HepG2 (cell line): ENCODE results near the gene KCNE4. TPM values are rescaled to one million over a fixed set of nuclear protein-coding genes. Genes with fewer than 3 reads are reported as not detected.

Experiments
- ATAC-seq: fragments of 200-7000 bp; cut with Tn5 transposase; 3 replicates; pipeline ENCODE4 v1.9.1; 2020; ENCODE audit warnings: mild to moderate bottlenecking, moderate library complexity
- BruUV-seq: library from RNA; stranded (reverse); fragments of 400-500 nt; replicated peaks from 2 replicates; lab custom pipeline; 2021; lab: Mats Ljungman, UMichigan
- CTCF ChIA-PET: fragments of 300-600 bp; formaldehyde crosslinking; extraction: SDS; loops from one replicate; lab custom pipeline; 2021; ENCODE audit warnings: low total read pairs, inconsistent platforms, low intra/inter-chr PET ratio; lab: Yijun Ruan, JAX
- POLR2A ChIA-PET: fragments of 350-600 bp; sonication (Branson Sonifier 250); formaldehyde crosslinking; loops from one replicate; lab custom pipeline; 2020; ENCODE audit warnings: antibody characterized with exemption, inconsistent platforms; lab: Yijun Ruan, JAX
- DNase-seq: peaks from one replicate; pipeline ENCODE4 v3.0.0-alpha.2; 2015; ENCODE audit warnings: low spot score
- FAIRE-seq: peaks from 3 replicates; lab custom pipeline; 2011; peaks lifted over from hg19 to GRCh38; lab: Jason Lieb, UNC
- H2AFZ ChIP-seq: one replicate; pipeline ENCODE4 v1.6.1; 2011; ENCODE audit warnings: low read length, inconsistent platforms
- H3K27ac ChIP-seq: fragments of 300-600 bp; 3 replicates; pipeline ENCODE4 v1.8.0; 2011; ENCODE audit warnings: mixed run types, mild to moderate bottlenecking, mixed read lengths, low read length, inconsistent platforms; ENCODE audit not compliant: insufficient read depth; ENCODE audit errors: extremely low read length
- H3K27me3 ChIP-seq, 2 experiments: fragments of 200-600 bp in 1 of 2; 2 replicates in 1 of 2; 3 replicates in 1 of 2; pipeline versions ENCODE4 v1.6.0 to v1.8.0; 2011; ENCODE audit warnings: low read length in 2 of 2, mild to moderate bottlenecking in 2 of 2, moderate library complexity in 2 of 2, inconsistent platforms in 1 of 2; ENCODE audit not compliant: insufficient read depth in 2 of 2, control insufficient read depth in 1 of 2
- H3K36me3 ChIP-seq, 2 experiments: fragments of 200-600 bp in 1 of 2; replicated peaks in 1 of 2; 2 replicates in 1 of 2; 3 replicates in 1 of 2; pipeline versions ENCODE4 v1.5.1 to v1.8.0; 2011; ENCODE audit warnings: low read length in 2 of 2, inconsistent platforms in 1 of 2; ENCODE audit not compliant: insufficient read depth in 2 of 2, control insufficient read depth in 1 of 2
- H3K4me1 ChIP-seq: 2 replicates; pipeline ENCODE4 v1.5.1; 2012; ENCODE audit warnings: low read length, inconsistent platforms; ENCODE audit not compliant: insufficient read depth
- H3K4me2 ChIP-seq: 2 replicates; pipeline ENCODE4 v1.6.0; 2011; ENCODE audit warnings: low read depth, low read length, inconsistent platforms
- H3K4me3 ChIP-seq, 3 experiments: fragments of 200-600 bp in 1 of 3; sonication (generic), shearing (Covaris generic) in 1 of 3; replicated peaks in 1 of 3; 2 replicates each; pipeline ENCODE4 v1.5.1; 2011 to 2016; ENCODE audit warnings: low read length in 3 of 3, inconsistent platforms in 2 of 3, low read depth in 2 of 3, mild to moderate bottlenecking in 2 of 3, control low read depth in 1 of 3, mixed read lengths in 1 of 3; ENCODE audit not compliant: insufficient read depth in 1 of 3
- H3K79me2 ChIP-seq: one replicate; pipeline ENCODE4 v1.6.1; 2011; ENCODE audit warnings: low read length, inconsistent platforms; ENCODE audit not compliant: insufficient read depth
- H3K9ac ChIP-seq: 2 replicates; pipeline ENCODE4 v1.6.0; 2011; ENCODE audit warnings: mild to moderate bottlenecking, low read depth, low read length, inconsistent platforms; ENCODE audit not compliant: insufficient read depth
- H3K9me3 ChIP-seq: 2 replicates; pipeline ENCODE4 v1.5.1; 2012; ENCODE audit warnings: mild to moderate bottlenecking, low read length
- H4K20me1 ChIP-seq: 2 replicates; pipeline ENCODE4 v1.6.0; 2011; ENCODE audit warnings: inconsistent platforms, mild to moderate bottlenecking, low read length, moderate library complexity; ENCODE audit not compliant: insufficient read depth
- CBX1 ChIP-seq: IDR thresholded peaks from one replicate; pipeline ENCODE4 v1.6.1; 2016; ENCODE audit warnings: antibody characterized with exemption, low read depth
- FOXP4 ChIP-seq: sonication (generic); formaldehyde crosslinking; IDR thresholded peaks from 2 replicates; pipeline ENCODE4 v1.4.0; 2020; ENCODE audit warnings: missing genetic modification reagents
- MED13 ChIP-seq: sonication (generic); formaldehyde crosslinking; IDR thresholded peaks from 2 replicates; pipeline ENCODE4 v1.5.0; 2020; ENCODE audit warnings: missing genetic modification reagents
- MZF1 ChIP-seq: sonication (generic); formaldehyde crosslinking; IDR thresholded peaks from 2 replicates; pipeline ENCODE4 v1.8.1; 2023; ENCODE audit warnings: mild to moderate bottlenecking, missing genetic modification reagents, borderline replicate concordance
- NBN ChIP-seq: fragments of 450-650 bp; conservative IDR thresholded peaks from 2 replicates; pipeline ENCODE4 v1.6.1; 2017
- SETDB1 ChIP-seq: sonication (generic); formaldehyde crosslinking; IDR thresholded peaks from 2 replicates; pipeline ENCODE4 v1.5.1; 2020; ENCODE audit warnings: missing genetic modification reagents, mild to moderate bottlenecking, borderline replicate concordance
- ZNF280B ChIP-seq: sonication (generic); formaldehyde crosslinking; IDR thresholded peaks from 2 replicates; pipeline ENCODE4 v1.5.0; 2020; ENCODE audit warnings: missing genetic modification reagents, mild to moderate bottlenecking, borderline replicate concordance
- ZNF567 ChIP-seq: sonication (generic); formaldehyde crosslinking; IDR thresholded peaks from 2 replicates; pipeline ENCODE4 v1.8.1; 2023; ENCODE audit warnings: mild to moderate bottlenecking, missing genetic modification reagents, borderline replicate concordance
- ZNF629 ChIP-seq: sonication (generic); formaldehyde crosslinking; conservative IDR thresholded peaks from 2 replicates; pipeline ENCODE4 v1.5.0; 2020; ENCODE audit warnings: missing genetic modification reagents
- ZNF773 ChIP-seq: sonication (generic); formaldehyde crosslinking; IDR thresholded peaks from 2 replicates; pipeline ENCODE4 v1.4.0; 2020; ENCODE audit warnings: missing genetic modification reagents, borderline replicate concordance
- WGBS: methylation state at CpG from one replicate; pipeline ENCODE4 v1.1.6; 2017; ENCODE audit warnings: low lambda C conversion rate; 5-methylcytosine and 5-hydroxymethylcytosine counted together
- in situ Hi-C: cut with HindIII; loops from 2 replicates; pipeline ENCODE4 v1.10.0; 2017; ENCODE audit warnings: low pct_unique_long_range_greater_than_20kb; ENCODE audit not compliant: extremely low pct_ligation_motif_present
- intact Hi-C: fragments of 100-400 bp; cut with micrococcal nuclease; formaldehyde crosslinking; loops from one replicate; pipeline ENCODE4 v1.10.0; 2022; ENCODE audit not compliant: unreplicated experiment
- polyA plus RNA-seq, 8 experiments: library from polyadenylated mRNA; depleted of rRNA in 3 of 8; stranded (reverse) in 7 of 8; unstranded in 1 of 8; fragments of >200 nt; fragmentation: Illumina TruSeq in 4 of 8; extraction: Trizol in 4 of 8; gene quantifications; 2 replicates each; pipeline versions ENCODE4 v1.2.1 to v1.2.3, GENCODE V29; 2011 to 2016; ENCODE audit warnings: low read depth in 4 of 8, missing spikeins in 1 of 8, mixed read lengths in 1 of 8; ENCODE audit not compliant: insufficient read depth in 1 of 8
- total RNA-seq, 5 experiments: library from RNA; depleted of rRNA; stranded (reverse); fragments of >200 nt; fragmentation: Illumina TruSeq; extraction: Trizol; gene quantifications; 2 replicates each; pipeline ENCODE4 v1.2.3, GENCODE V29; 2016; ENCODE audit warnings: low read depth in 1 of 5

Gene KCNE4
- total and polyA plus RNA-seq, 2 of the 13 experiments (the other 11 are each of a cell fraction or from before 2014, with no cell fraction given): not detected

GRCh38 chr2:223008956-223009355 lies 43.0 kb upstream of the KCNE4 start:
- no peak overlapping the region for H2AFZ ChIP-seq
- CTCF ChIA-PET: no interaction called here

GRCh38 chr2:223010641-223011040 lies 41.3 kb upstream of the KCNE4 start:
- 21% methylated on average over 3 of the region's 3 CpGs for WGBS
- Histone ChIP-seq H3K79me2 (no peaks in the 10 kb centered on the region), H3K27me3 (peaks cover 1 to 3% of the 10 kb centered on the region in 2 experiments; a peak in 1 of 5 replicates), H3K4me2 (no peak overlapping the region), H4K20me1 (no peaks in the 10 kb centered on the region), H3K9ac (no peak overlapping the region), H3K9me3 (no peaks in the 10 kb centered on the region), H3K4me1 (no peaks in the 10 kb centered on the region), H3K36me3 (no peaks in the 10 kb centered on the region), H3K4me3 (no peak overlapping the region), H3K27ac (no peak overlapping the region), H2AFZ (no peak overlapping the region)
- ChIA-PET CTCF (no interaction called here), POLR2A (no interaction called here)
- FAIRE-seq: no peak
- BruUV-seq: no TSS peak
- intact Hi-C loops (no loop called here), in situ Hi-C loops (no loop called here)
- no peak for DNase-seq
- TF ChIP-seq MED13: no peak
- no peak for TF ChIP-seq CBX1
- no peak for TF ChIP-seq FOXP4
- no peak for TF ChIP-seq ZNF773 (CRISPR knock-in tag)
- no peak for ATAC-seq

More at GRCh38 chr2:223008956-223009355, 43.0 kb upstream of the KCNE4 start:
- Histone ChIP-seq H3K4me3 (no peak overlapping the region), H4K20me1 (no peaks in the 10 kb centered on the region), H3K27me3 (peaks cover 1 to 3% of the 10 kb centered on the region in 2 experiments; a peak in 1 of 5 replicates), H3K79me2 (no peaks in the 10 kb centered on the region), H3K4me1 (no peaks in the 10 kb centered on the region), H3K9me3 (no peaks in the 10 kb centered on the region), H3K9ac (no peak overlapping the region), H3K36me3 (no peaks in the 10 kb centered on the region), H3K27ac (no peak overlapping the region), H3K4me2 (no peak overlapping the region)
- POLR2A ChIA-PET: no interaction called here
- no peak for FAIRE-seq
- WGBS: 0% methylated on average over 1 of the region's 1 CpG
- no TSS peak for BruUV-seq
- TF ChIP-seq ZNF567 (no peak), ZNF629 (CRISPR knock-in tag) (no peak), ZNF280B (CRISPR knock-in tag) (no peak), MZF1 (no peak), SETDB1 (CRISPR knock-in tag) (no peak), NBN (no peak)
- in situ Hi-C loops (no loop called here), intact Hi-C loops (no loop called here)
- DNase-seq: no peak
- ATAC-seq: no peak
